NCI-H526 (cell line): ENCODE results near the gene RIPOR2.

Experiments
- DNase-seq, 2 experiments: peaks; one replicate each; lab custom pipeline; 2025; lab: John Stamatoyannopoulos, UW

RIPOR2 gene

GRCh38 chr6:24935366-24936152, at the start of gene RIPOR2:
Gene RIPOR2 (minus strand): TSS chr6:24935960. CDS start chr6:24935898, 62 bp downstream.
- DNase-seq, result no peak

- DNase-seq, result peak in 1 of 2 experiments; percentile 12
Observed at GRCh38 chr6:24985323-24985722, 49.6 kb upstream of the RIPOR2 start.

- DNase-seq, result no peak
Observed at GRCh38 chr6:24982231-24982630, 46.5 kb upstream of the RIPOR2 start.

GRCh38 chr6:24981386-24981760, 45.6 kb upstream of the RIPOR2 start:
- DNase-seq, result no peak

- peak; percentile 63 to 77 for DNase-seq
Observed at GRCh38 chr6:24980507-24981385, 45.0 kb upstream of the RIPOR2 start.

GRCh38 chr6:24979176-24979575, 43.4 kb upstream of the RIPOR2 start:
- no peak for DNase-seq

- peak; percentile 69 to 83 for DNase-seq
Observed at GRCh38 chr6:24974182-24975171, 38.7 kb upstream of the RIPOR2 start.

- no peak for DNase-seq
Observed at GRCh38 chr6:24972311-24972958, 36.7 kb upstream of the RIPOR2 start.

- no peak for DNase-seq
Observed at GRCh38 chr6:24971067-24971466, 35.3 kb upstream of the RIPOR2 start.

- DNase-seq, result no peak
Observed at GRCh38 chr6:24969343-24969860, 33.6 kb upstream of the RIPOR2 start.

- DNase-seq, result no peak
Observed at GRCh38 chr6:24968783-24969182, 33.0 kb upstream of the RIPOR2 start.

GRCh38 chr6:24967211-24967610, 31.5 kb upstream of the RIPOR2 start:
- no peak for DNase-seq

GRCh38 chr6:24966381-24966780, 30.6 kb upstream of the RIPOR2 start:
- no peak for DNase-seq

GRCh38 chr6:24963887-24964570, 28.3 kb upstream of the RIPOR2 start:
- DNase-seq, result no peak

- DNase-seq, result no peak
Observed at GRCh38 chr6:24963339-24963738, 27.6 kb upstream of the RIPOR2 start.

GRCh38 chr6:24961852-24962251, 26.1 kb upstream of the RIPOR2 start:
- DNase-seq, result no peak

GRCh38 chr6:24960991-24961475, 25.3 kb upstream of the RIPOR2 start:
- no peak for DNase-seq

GRCh38 chr6:24959319-24959718, 23.6 kb upstream of the RIPOR2 start:
- DNase-seq, result no peak

- no peak for DNase-seq
Observed at GRCh38 chr6:24957199-24957598, 21.4 kb upstream of the RIPOR2 start.

- DNase-seq, result no peak
Observed at GRCh38 chr6:24953726-24954125, 18.0 kb upstream of the RIPOR2 start.
